ENCODE measurements around the gene GALP. TPM values are rescaled to one million over a fixed set of nuclear protein-coding genes. Genes with fewer than 3 reads are reported as not detected.
A peak's percentile ranks its signal among the peaks of the same experiment; 100 is the strongest.
"Not testable (repeated sequence)": the region's sequence is repeated elsewhere in the genome, so short reads cannot be mapped to it uniquely, and the experiment has no call there.

Gene GALP
- total and polyA plus RNA-seq, 7 experiments from 2014 or later = not detected

- H3K9me3 Mint-ChIP-seq; intact Hi-C loops (cut with micrococcal nuclease); H3K4me1 Mint-ChIP-seq; H3K36me3 Mint-ChIP-seq; H3K27ac Mint-ChIP-seq; H3K4me3 Mint-ChIP-seq; POLR2A ChIA-PET; H3K27ac ChIP-seq (ENCODE audit: low read depth, low read length); ATAC-seq; H3K27me3 ChIP-seq (ENCODE audit: control insufficient read depth in 2 of 2, insufficient read depth in 2 of 2, low read length in 2 of 2); CTCF ChIA-PET; H3K4me1 ChIP-seq (ENCODE audit: control insufficient read depth in 2 of 2, insufficient read depth in 2 of 2, low read length in 2 of 2); H3K36me3 ChIP-seq (ENCODE audit: control insufficient read depth in 2 of 3, insufficient read depth in 3 of 3, low read length in 3 of 3); H3K9me3 ChIP-seq (ENCODE audit: control insufficient read depth in 2 of 3, low read length in 3 of 3); DNase-seq; H3K4me3 ChIP-seq (ENCODE audit: low read length): not testable (repeated sequence)
- H3K27me3 Mint-ChIP-seq = peaks cover 0 to 12% (median 6%) of the 10 kb centered on the region in 5 donors
Measured at GRCh38 chr19:56207581-56207980, 31.8 kb downstream of the GALP start.

- DNase-seq (no peak), ATAC-seq (no peak)
- H3K36me3 Mint-ChIP-seq = no peaks in the 10 kb centered on the region
- CTCF ChIA-PET = no interaction called here
- intact Hi-C loops (cut with micrococcal nuclease) = no loop called here
- Histone ChIP-seq H3K27me3 (ENCODE audit: control insufficient read depth in 2 of 2, insufficient read depth in 2 of 2, low read length in 2 of 2) (no peaks in the 10 kb centered on the region), H3K4me1 (ENCODE audit: control insufficient read depth in 2 of 2, insufficient read depth in 2 of 2, low read length in 2 of 2) (no peaks in the 10 kb centered on the region), H3K36me3 (ENCODE audit: control insufficient read depth in 2 of 3, insufficient read depth in 3 of 3, low read length in 3 of 3) (no peaks in the 10 kb centered on the region), H3K27ac (ENCODE audit: low read depth, low read length) (no peak overlapping the region), H3K4me3 (ENCODE audit: low read length) (no peak overlapping the region), H3K9me3 (ENCODE audit: control insufficient read depth in 2 of 3, low read length in 3 of 3) (no peaks in the 10 kb centered on the region)
- no peak overlapping the region for H3K4me3 Mint-ChIP-seq
- POLR2A ChIA-PET = no interaction called here
- no peaks in the 10 kb centered on the region for H3K4me1 Mint-ChIP-seq
- no peak overlapping the region for H3K27ac Mint-ChIP-seq
- peaks cover 0 to 2% (median 0%) of the 10 kb centered on the region in 11 donors for H3K9me3 Mint-ChIP-seq
- H3K27me3 Mint-ChIP-seq = peaks cover 0 to 14% (median 10%) of the 10 kb centered on the region in 5 donors
Measured at GRCh38 chr19:56209091-56209490, 33.3 kb downstream of the GALP start.

GRCh38 chr19:56210036-56210435 lies 34.2 kb downstream of the GALP start:
- H3K27ac Mint-ChIP-seq; H3K9me3 Mint-ChIP-seq; H3K4me3 Mint-ChIP-seq; DNase-seq; intact Hi-C loops (cut with micrococcal nuclease); H3K4me3 ChIP-seq (ENCODE audit: low read length); H3K4me1 Mint-ChIP-seq; H3K36me3 ChIP-seq (ENCODE audit: control insufficient read depth in 2 of 3, insufficient read depth in 3 of 3, low read length in 3 of 3); H3K27me3 ChIP-seq (ENCODE audit: control insufficient read depth in 2 of 2, insufficient read depth in 2 of 2, low read length in 2 of 2); H3K36me3 Mint-ChIP-seq; CTCF ChIA-PET; H3K9me3 ChIP-seq (ENCODE audit: control insufficient read depth in 2 of 3, low read length in 3 of 3); H3K27ac ChIP-seq (ENCODE audit: low read depth, low read length); H3K4me1 ChIP-seq (ENCODE audit: control insufficient read depth in 2 of 2, insufficient read depth in 2 of 2, low read length in 2 of 2); POLR2A ChIA-PET; ATAC-seq: not testable (repeated sequence)
- H3K27me3 Mint-ChIP-seq = peaks cover 0 to 23% (median 19%) of the 10 kb centered on the region in 5 donors

- H3K4me1 ChIP-seq (ENCODE audit: control insufficient read depth in 2 of 2, insufficient read depth in 2 of 2, low read length in 2 of 2) = no peaks in the 10 kb centered on the region
- no peaks in the 10 kb centered on the region for H3K36me3 ChIP-seq (ENCODE audit: control insufficient read depth in 2 of 3, insufficient read depth in 3 of 3, low read length in 3 of 3)
- H3K9me3 Mint-ChIP-seq = peaks cover 0 to 4% (median 0%) of the 10 kb centered on the region in 11 donors
- no peaks in the 10 kb centered on the region for H3K4me1 Mint-ChIP-seq
- no peaks in the 10 kb centered on the region for H3K36me3 Mint-ChIP-seq
- H3K27ac ChIP-seq (ENCODE audit: low read depth, low read length) = no peak overlapping the region
- H3K9me3 ChIP-seq (ENCODE audit: control insufficient read depth in 2 of 3, low read length in 3 of 3) = no peaks in the 10 kb centered on the region
- no peak overlapping the region for H3K27ac Mint-ChIP-seq
- ChIA-PET CTCF (no interaction called here), POLR2A (no interaction called here)
- DNase-seq (no peak), ATAC-seq (no peak)
- H3K27me3 Mint-ChIP-seq = peaks cover 6 to 34% (median 22%) of the 10 kb centered on the region in 5 donors
- H3K4me3 Mint-ChIP-seq = no peak overlapping the region
- H3K4me3 ChIP-seq (ENCODE audit: low read length) = no peak overlapping the region
- intact Hi-C loops (cut with micrococcal nuclease) = no loop called here
- H3K27me3 ChIP-seq (ENCODE audit: control insufficient read depth in 2 of 2, insufficient read depth in 2 of 2, low read length in 2 of 2) = no peaks in the 10 kb centered on the region
Measured at GRCh38 chr19:56211718-56212117, 35.9 kb downstream of the GALP start.

GRCh38 chr19:56217039-56217949 lies 41.5 kb downstream of the GALP start:
- H3K9me3 ChIP-seq (ENCODE audit: control insufficient read depth in 2 of 3, low read length in 3 of 3) = no peaks in the 10 kb centered on the region
- H3K4me3 Mint-ChIP-seq = peak overlapping the region in 6 of 10 donors; percentile 4 to 58 (median 51)
- no peak for ATAC-seq
- no peaks in the 10 kb centered on the region for H3K36me3 ChIP-seq (ENCODE audit: control insufficient read depth in 2 of 3, insufficient read depth in 3 of 3, low read length in 3 of 3)
- no peaks in the 10 kb centered on the region for H3K4me1 ChIP-seq (ENCODE audit: control insufficient read depth in 2 of 2, insufficient read depth in 2 of 2, low read length in 2 of 2)
- peaks cover 0 to 3% (median 0%) of the 10 kb centered on the region in 11 donors for H3K9me3 Mint-ChIP-seq
- H3K4me3 ChIP-seq (ENCODE audit: low read length) = no peak overlapping the region
- peaks cover 0 to 5% (median 4%) of the 10 kb centered on the region in 7 donors for H3K4me1 Mint-ChIP-seq
- no peak overlapping the region for H3K27ac ChIP-seq (ENCODE audit: low read depth, low read length)
- intact Hi-C loops (cut with micrococcal nuclease) = no loop called here
- no peak for DNase-seq
- CTCF ChIA-PET = no interaction called here
- H3K36me3 Mint-ChIP-seq = peaks cover 0 to 20% (median 4%) of the 10 kb centered on the region in 5 donors
- POLR2A ChIA-PET = no interaction called here
- H3K27me3 Mint-ChIP-seq = peaks cover 15 to 39% (median 30%) of the 10 kb centered on the region in 5 donors
- no peaks in the 10 kb centered on the region for H3K27me3 ChIP-seq (ENCODE audit: control insufficient read depth in 2 of 2, insufficient read depth in 2 of 2, low read length in 2 of 2)
- no peak overlapping the region for H3K27ac Mint-ChIP-seq

GRCh38 chr19:56218961-56219360 lies 43.2 kb downstream of the GALP start:
- CTCF ChIA-PET = no interaction called here
- H3K27me3 Mint-ChIP-seq = peaks cover 15 to 34% (median 29%) of the 10 kb centered on the region in 5 donors

GRCh38 chr19:56221442-56221841 lies 45.6 kb downstream of the GALP start:
- ATAC-seq; POLR2A ChIA-PET; H3K4me1 Mint-ChIP-seq; H3K9me3 ChIP-seq (ENCODE audit: control insufficient read depth in 2 of 3, low read length in 3 of 3); intact Hi-C loops (cut with micrococcal nuclease); H3K27me3 ChIP-seq (ENCODE audit: control insufficient read depth in 2 of 2, insufficient read depth in 2 of 2, low read length in 2 of 2); H3K9me3 Mint-ChIP-seq; H3K4me3 Mint-ChIP-seq; H3K4me3 ChIP-seq (ENCODE audit: low read length); CTCF ChIA-PET; H3K27ac Mint-ChIP-seq; H3K4me1 ChIP-seq (ENCODE audit: control insufficient read depth in 2 of 2, insufficient read depth in 2 of 2, low read length in 2 of 2); H3K36me3 ChIP-seq (ENCODE audit: control insufficient read depth in 2 of 3, insufficient read depth in 3 of 3, low read length in 3 of 3); H3K27ac ChIP-seq (ENCODE audit: low read depth, low read length): not testable (repeated sequence)
- peaks cover 0 to 39% (median 18%) of the 10 kb centered on the region in 5 donors for H3K36me3 Mint-ChIP-seq
- H3K27me3 Mint-ChIP-seq = peaks cover 10 to 15% (median 11%) of the 10 kb centered on the region in 5 donors
- peak in 1 of 9 donors; percentile 4 for DNase-seq

More at GRCh38 chr19:56218961-56219360, 43.2 kb downstream of the GALP start:
- POLR2A ChIA-PET = no interaction called here
- Histone ChIP-seq H3K9me3 (ENCODE audit: control insufficient read depth in 2 of 3, low read length in 3 of 3) (no peaks in the 10 kb centered on the region), H3K27me3 (ENCODE audit: control insufficient read depth in 2 of 2, insufficient read depth in 2 of 2, low read length in 2 of 2) (no peaks in the 10 kb centered on the region), H3K4me3 (ENCODE audit: low read length) (no peak overlapping the region), H3K4me1 (ENCODE audit: control insufficient read depth in 2 of 2, insufficient read depth in 2 of 2, low read length in 2 of 2) (no peaks in the 10 kb centered on the region), H3K27ac (ENCODE audit: low read depth, low read length) (no peak overlapping the region), H3K36me3 (ENCODE audit: control insufficient read depth in 2 of 3, insufficient read depth in 3 of 3, low read length in 3 of 3) (no peaks in the 10 kb centered on the region)
- no peak overlapping the region for H3K27ac Mint-ChIP-seq
- H3K4me3 Mint-ChIP-seq = no peak overlapping the region
- peaks cover 0 to 36% (median 18%) of the 10 kb centered on the region in 5 donors for H3K36me3 Mint-ChIP-seq
- intact Hi-C loops (cut with micrococcal nuclease) = no loop called here
- H3K9me3 Mint-ChIP-seq = peaks cover 0 to 3% (median 0%) of the 10 kb centered on the region in 11 donors
- H3K4me1 Mint-ChIP-seq = peaks cover 0 to 5% (median 4%) of the 10 kb centered on the region in 7 donors
- DNase-seq (no peak), ATAC-seq (no peak)
